ENCODE data around the gene SPAG6.
A peak's percentile ranks its signal among the peaks of the same experiment; 100 is the strongest.

Gene SPAG6

DNA sequence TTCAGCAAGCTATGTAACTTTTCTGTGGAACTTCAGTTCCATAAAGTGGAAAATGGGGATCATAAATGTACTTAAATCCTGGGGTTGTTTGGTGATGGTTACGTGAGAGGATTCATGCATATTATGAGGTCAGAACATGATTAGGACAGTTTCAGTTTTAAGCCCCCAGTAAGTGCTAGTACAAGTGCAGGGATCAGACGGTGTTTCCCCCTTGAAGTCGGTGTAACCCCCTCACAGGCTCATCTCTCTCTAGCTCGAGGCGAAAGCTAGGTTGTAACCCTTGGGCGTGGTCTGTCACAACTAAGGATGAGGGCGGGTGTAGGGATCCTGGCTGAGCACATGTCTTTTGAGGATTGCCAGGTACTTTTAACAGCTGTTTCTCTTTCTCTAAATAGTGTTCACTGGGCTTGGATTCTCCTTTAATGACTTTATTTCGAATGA is 84.7 kb downstream of the SPAG6 start:
- DNase-seq (ENCODE audit: low read depth in 1 of 2, low spot score in 1 of 2), result no peak

DNA sequence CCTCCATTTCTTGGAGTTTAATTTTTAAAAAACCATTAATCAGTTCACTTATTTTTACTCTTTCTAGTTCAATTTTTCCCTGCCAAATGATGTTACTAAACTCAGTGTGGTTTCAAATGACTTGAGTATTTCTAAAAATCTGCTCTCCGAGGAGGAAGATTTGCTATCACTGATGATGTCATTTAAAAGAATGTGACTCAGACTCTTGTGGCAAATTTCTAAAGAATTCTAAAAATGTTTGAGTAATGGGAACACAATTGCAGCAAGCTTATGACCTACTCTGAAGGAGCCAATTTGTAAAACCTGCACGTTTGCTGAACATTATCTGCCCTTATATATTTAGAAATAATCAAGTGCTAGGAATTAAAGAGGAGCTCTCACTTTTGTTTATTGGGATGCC is 88.6 kb downstream of the SPAG6 start:
- DNase-seq (ENCODE audit: low read depth in 1 of 2, low spot score in 1 of 2), result no peak

DNA sequence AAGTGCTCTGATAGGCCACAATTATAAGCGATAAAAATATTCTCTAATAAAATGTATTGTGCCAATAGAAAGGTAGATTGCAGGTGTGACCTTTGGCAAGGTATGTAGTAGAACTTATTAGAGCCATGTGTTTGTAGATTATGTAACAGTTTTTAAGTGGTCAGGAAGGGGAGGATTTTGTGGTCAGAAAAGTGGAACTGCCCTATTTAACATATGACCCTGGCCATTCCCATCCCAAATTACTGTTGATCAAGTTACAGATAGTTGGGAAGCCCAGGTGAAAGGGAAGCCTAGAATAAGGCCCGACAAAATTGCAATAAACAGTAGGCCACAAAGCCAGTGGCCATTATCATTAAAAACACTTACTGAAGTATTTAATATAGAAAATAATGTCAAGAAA is 89.2 kb downstream of the SPAG6 start:
- no peak for DNase-seq (ENCODE audit: low read depth in 1 of 2, low spot score in 1 of 2)

DNA sequence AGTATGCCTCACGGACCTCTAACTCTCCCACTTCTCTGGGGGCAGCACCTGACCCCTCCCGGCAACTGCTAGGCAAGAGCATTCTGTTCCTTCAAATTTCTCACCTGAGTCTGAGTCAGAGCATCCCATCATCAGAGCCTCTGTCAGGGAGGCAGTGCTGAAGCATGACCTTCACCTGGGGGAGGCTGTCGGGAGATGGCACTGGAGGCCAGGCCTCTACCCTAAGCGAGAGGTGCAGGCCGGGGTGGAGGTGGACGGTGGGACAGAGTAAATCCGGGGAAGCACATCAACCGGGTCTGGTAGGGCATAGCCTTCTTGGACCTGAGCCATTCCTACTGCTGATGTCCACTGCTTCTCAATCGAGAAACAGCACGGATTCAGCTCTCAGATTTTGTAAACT is 90.4 kb downstream of the SPAG6 start:
- no peak for DNase-seq (ENCODE audit: low read depth in 1 of 2, low spot score in 1 of 2)

DNA sequence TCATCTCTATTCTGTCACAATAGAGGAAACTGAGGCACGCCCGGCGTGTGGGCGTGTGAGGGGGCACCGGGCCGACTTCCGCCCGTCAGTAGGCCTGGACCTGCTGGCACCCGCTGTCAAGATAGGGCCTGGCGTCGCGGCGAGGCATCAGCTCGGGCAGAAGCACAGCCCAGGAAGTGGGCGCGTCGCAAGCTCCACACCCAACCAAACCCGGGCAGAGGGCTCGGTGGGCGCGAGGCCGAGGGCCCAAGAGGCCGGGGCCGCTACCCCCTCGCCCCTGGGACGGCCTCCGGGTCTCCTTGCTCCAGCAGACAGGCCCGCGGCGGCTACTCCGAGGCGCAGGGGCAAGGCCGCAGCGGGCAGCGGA is 91.2 kb downstream of the SPAG6 start:
- peak in 1 of 2 donors; percentile 16 for DNase-seq (ENCODE audit: low read depth in 1 of 2, low spot score in 1 of 2)

DNA sequence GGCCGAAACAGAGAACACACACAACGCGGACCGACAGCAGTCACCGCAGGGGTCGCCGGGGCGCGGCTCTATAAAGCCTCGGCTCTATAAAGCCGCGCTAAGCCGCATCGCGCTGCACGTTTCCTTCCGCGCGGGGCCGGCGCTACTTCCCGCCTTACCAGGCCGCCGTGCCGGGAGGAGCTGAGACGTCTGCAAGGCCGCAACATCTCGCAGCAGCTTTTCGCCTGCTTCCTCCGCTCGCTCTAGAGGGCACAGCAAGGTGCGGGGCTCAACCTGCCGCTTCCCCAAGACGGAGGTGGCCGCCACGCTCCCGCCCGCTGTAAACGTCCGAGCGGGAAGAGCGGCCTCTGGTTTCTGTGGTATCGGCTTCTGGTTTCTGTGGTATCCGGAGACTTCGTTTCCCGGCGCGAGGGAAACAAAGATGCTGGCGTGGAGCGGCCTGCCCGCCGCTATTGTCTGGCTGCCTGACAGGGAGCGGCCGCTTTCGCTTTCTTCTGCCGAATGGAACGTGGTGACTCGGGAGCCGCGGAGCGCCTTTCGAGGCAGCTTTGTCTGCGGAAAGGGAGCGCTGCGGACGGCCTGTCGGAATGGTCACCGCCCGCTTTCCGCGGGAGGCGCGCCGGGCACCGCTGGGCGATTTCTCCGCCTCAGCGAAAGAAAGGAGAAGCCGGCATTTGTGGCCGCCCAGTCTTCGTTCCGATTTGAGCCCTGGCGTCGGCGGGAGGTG is 91.8 kb downstream of the SPAG6 start:
- peak; percentile 79 to 81 for DNase-seq (ENCODE audit: low read depth in 1 of 2, low spot score in 1 of 2)

DNA sequence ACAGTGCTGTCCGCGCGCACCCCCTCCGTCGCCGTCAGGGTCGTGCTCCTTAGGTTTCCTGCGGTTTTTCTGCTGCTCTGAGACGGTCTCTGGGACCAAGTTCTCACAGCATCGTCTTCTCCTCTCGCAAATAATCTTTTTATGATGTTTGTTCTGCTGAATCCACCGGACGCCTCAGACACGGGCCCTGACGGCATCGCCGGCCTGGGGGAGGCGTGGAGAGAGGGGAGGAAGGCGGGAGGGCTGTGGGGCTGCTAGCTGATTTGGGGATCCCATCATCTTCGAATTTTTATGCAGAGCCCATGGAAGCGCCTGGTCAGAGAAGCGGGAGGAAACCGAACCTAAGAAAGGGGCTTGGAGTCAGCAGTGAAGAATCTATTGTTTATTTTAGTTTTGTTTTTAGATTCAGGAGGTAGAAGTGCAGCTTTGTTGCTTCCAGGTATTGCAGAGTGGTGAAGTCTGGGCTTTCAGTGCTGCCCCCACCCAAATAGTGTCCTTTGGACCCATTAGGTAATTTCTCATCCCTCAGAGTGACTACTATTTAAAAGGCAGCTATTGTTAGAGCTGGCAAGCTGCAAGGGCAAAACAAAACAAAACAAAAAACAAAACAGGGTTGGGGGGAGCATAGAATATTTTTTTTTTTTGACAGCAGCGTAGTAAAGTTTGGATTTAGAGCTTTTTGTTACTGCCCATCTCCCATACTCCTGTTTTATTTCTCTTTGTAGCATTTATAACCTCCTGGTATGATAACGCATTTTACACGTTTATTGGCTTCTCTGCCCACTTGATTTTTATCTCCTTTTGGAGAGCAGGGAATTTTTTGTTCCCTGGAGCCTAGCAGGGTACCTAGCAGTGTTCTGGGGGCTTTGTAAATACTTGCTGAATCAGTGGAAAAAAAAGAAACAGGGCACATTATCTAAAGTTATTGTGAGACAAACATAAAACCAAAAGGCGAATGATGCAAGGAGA is 92.6 kb downstream of the SPAG6 start:
- DNase-seq (ENCODE audit: low read depth in 1 of 2, low spot score in 1 of 2), result no peak

DNA sequence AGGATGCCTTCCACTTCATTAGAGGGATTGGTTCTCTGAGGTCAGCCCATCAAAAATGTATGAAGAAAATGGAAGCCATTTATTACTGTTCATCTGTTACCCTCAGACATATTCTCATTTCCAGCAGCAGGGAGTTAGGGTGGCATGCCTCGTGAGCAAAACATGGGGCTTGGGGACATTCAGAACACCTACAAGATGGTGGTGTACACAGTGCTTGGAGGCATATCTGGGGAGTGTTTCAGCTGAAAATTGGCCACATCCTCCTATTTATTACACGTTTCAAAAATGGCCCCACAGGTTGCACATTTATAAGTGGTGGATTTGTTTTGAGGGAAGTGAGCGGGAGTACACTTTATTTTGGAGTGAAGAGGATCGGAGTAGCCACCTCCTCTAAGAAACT is 93.4 kb downstream of the SPAG6 start:
- no peak for DNase-seq (ENCODE audit: low read depth in 1 of 2, low spot score in 1 of 2)

DNA sequence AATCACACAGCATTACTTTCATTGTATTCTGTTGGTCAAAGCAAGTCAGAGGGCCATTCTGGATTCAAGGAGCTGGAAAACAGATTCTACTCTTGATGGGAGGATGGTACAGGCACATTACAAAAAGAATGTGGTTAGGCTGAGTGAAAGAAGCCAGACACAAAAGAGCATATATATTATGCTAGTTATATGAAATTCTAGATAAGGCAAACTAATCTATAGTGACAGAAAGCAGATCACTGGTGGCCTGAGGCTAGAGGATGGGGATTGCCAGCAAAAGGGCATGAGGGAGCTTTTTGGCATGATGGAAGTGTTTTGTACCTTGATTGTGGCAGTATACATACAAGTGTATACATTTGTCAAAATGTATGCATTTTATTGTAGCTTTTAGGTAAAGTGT is 96.8 kb downstream of the SPAG6 start:
- DNase-seq (ENCODE audit: low read depth in 1 of 2, low spot score in 1 of 2), result no peak

DNA sequence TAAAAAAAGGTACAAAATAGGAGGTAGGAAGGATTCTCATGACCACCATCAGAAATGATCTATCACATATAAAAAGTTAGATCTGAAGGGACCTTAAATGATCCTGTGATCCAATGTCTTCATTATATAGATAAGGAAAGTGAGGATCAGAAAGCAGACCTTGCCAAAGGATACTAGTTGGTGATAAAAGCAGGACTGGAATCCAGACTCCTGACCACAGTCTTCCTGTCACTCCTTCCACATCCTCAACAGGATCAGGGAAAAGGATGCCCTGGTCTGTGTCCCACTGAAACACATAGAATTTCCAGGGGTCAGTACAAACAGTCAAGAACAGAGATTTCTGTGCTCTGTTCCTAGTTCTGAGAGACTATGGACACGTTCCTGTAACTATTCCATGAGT is 97.2 kb downstream of the SPAG6 start:
- no peak for DNase-seq (ENCODE audit: low read depth in 1 of 2, low spot score in 1 of 2)

DNA sequence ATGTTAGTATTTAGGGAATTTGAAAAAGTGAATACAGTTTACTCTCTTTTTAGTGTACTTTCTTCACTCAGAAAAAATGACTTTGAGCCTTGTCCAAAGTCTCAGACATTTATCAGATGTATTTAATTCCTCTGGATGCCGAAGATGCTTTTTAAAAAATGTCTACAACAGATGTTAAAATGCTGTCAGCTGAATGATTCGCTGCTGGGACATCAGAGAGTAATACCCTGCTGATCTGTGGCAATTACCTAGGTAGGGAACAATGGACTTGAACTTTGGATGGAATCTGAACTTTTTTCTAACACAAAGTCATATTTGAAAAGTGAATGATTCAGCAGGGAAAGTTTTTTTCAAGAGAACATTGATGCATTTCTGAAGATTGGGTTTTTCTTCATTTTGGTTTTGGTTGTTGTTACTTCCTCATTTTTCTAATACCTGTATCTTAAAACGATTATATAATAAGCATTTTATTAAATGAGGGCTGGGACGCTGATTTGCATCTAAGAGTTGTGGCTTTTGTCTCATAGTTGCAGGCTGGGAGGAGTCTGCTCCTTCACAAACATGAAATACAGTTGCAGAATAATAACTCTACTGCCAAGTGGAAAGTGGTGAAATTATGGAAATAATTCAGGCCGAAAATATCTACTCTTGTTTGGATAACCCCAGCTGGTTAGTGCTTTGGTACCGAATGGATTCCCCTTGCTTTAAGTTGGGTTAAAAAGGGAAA is 98.0 kb downstream of the SPAG6 start:
- DNase-seq (ENCODE audit: low read depth in 1 of 2, low spot score in 1 of 2), result no peak

DNA sequence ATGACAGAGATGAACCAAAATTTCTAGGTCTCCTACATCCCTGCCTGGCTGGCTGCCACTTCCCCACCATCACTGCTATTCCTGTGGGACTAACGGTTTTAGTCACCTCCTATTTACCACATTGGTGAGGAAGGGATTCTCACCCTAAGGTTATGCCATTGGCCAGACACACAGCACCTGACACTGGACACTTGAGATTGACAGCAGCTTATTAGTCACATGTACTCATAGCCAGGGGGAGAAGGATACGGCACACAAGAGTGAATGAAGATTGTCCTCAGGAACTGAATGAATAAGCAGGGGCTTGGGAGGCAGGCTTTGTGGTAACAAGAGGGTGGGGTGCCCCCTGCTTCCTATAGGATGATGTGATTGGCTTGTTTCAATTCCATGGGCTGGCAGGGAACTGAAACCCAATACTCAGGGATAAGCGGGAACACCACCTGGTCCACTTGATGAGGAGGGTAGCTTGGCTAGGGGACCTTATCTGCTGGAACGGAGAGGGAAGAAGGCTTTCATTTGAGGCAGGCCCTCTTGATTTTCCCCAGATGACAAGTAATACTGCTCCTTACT is 99.0 kb downstream of the SPAG6 start:
- no peak for DNase-seq (ENCODE audit: low read depth in 1 of 2, low spot score in 1 of 2)

DNA sequence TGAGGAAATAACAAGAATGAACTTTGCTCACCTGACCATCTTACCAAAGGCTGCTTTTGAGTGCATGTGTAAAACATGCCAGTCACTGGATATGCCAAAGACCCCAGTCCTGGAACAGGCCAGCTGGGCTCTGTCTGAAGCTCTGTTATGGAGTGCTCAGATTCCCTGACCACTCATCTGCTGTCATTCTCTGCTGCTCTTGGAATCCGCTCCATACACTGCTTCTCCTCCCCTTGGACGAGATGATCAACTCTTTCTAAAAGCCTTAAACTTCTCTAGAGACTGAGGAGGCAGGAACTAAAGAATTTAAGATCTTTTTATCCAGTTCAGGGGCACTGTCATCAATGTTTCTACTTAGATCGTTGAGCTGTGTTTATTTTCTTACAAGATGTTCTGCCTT is 100.2 kb downstream of the SPAG6 start:
- DNase-seq (ENCODE audit: low read depth in 1 of 2, low spot score in 1 of 2), result no peak

DNA sequence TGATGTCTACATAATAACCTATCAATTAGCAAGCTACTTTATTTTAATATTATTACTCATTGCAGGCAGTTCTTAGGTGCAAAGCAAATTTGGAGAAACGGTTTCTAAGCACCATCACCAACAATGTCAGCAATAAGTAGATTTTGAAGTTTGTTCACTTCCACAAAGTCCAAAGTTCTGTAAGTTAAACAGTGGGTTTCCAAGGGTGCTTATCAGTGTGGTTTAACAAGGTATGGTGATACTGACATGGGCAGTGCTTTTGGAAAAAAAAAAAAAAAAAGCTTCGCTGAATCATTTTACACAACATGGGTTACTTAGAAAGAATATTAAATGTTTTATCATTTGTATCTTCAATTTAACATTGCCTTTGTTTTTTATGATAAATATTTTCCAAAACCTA is 101.8 kb downstream of the SPAG6 start:
- no peak for DNase-seq (ENCODE audit: low read depth in 1 of 2, low spot score in 1 of 2)

DNA sequence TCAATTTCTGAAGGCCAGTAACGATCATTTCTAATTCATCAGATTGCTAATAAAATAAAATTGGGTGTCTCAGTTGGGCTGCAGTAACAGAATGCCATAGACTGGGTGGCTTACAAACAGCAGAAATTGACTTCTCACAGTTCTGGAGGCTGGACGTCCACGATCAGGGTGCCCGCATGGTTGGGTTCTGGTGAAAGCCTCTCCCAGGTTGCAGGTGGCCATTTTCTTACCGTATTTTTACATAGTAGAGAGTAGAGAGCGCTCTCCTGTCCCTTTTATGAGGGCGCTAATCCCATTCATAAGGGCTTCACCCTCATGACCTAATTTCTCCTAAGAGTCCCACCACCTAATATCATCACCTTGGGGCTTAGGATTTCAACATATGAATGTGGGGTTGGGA is 106.0 kb downstream of the SPAG6 start:
- DNase-seq (ENCODE audit: low read depth in 1 of 2, low spot score in 1 of 2), result no peak

DNA sequence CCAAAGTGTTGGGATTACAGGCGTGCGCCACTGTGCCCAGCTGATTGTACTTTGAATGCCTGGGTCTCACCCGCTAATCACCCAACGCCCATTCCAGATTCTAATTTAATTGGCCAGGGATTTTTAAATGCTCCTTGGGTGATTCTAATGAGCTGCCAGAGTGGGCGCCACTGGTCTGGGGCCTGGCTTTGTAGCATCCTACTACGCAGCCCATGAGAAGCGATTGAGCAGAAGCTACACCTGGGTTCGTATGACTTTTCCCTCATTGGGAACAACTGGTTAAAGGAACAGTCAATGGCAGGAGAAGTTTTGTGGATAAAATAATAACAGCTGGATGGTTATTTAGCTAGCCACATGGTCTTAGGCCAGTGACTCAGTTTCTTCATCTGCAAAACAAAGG is 108.0 kb downstream of the SPAG6 start:
- no peak for DNase-seq (ENCODE audit: low read depth in 1 of 2, low spot score in 1 of 2)

DNA sequence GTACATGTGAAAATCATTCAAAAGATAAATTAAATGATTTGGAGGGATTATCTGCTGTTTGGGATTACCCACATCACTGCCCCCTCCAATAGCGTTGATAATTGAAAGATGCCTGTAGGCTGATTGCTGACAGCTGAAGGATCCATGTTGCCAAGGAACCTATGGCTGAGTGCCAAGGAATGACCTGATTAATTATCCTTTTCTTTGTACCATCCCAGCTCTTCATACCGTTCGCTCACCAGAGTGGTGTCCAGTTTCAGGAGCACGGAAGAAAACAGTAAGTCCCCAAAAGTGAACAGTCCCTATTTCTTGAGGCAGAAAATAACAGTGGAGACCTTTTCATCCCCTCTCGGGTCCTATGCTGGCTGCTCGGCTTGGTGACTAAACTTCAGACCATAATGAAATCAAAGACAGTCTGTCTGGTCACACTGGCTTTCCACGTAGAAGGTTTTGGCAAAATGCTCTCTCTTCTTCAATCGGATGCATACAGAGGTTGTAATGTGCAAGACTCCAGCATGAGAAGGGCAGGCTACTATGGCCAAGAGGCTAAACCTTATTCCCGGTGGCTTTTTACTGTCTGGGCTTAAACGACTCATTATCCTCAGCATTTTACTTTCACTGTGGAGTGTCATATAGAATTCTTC is 108.8 kb downstream of the SPAG6 start:
- DNase-seq (ENCODE audit: low read depth in 1 of 2, low spot score in 1 of 2), result no peak

DNA sequence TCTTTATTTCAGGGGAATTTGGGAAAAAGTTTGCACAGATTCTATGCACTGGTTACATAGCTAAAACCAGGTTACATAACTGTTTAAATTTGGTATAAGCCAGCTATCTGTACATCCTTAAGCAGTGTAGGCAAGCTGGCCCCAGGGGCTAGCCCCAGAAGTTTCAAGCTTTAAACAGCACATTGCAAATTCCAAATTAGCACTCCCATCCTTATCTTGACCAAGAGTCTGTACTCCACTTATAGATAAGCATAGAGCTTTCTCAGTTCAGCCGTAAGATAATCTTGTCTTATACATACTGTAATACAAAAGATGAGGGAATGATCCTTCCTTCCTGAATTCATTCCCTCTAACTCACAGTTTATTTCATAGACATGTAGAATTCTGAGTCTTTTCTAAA is 109.3 kb downstream of the SPAG6 start:
- DNase-seq (ENCODE audit: low read depth in 1 of 2, low spot score in 1 of 2), result no peak

DNA sequence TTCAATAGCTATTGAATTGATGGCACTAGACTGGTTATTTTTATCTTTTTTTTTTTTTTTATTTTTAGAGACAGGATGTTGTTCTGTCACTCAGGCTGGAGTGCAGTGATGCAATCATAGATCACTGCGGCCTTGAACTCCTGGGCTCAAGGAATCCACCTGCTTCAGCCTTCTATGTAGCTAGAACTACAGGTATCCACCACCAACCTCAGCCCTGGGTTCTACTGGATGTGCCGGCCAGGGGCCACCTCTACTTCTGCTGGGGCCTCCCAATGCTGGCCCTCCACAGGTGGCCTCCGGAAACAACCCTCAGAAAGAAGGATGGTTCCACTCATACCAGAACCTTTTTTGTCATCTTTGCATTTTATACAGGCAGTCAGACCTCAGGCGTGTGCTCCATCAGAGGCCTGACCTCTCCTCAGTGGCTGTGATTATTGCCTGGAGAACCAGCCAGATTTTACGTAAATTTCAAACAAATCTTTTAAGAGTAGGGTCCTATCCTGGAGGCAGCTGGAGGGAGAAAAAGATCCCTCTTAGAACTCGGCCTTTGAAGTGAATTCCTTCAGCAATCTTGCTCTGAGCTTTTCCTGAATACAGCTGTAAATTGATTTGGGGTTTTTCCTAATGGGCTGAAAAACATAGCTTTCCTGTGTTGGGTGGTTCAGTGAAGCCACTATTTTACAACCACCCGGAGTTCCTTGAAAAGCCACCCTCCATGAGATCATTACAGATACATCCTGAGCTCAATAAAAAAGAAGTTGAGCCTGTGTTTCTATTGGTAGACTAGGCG is 110.0 kb downstream of the SPAG6 start:
- no peak for DNase-seq (ENCODE audit: low read depth in 1 of 2, low spot score in 1 of 2)

DNA sequence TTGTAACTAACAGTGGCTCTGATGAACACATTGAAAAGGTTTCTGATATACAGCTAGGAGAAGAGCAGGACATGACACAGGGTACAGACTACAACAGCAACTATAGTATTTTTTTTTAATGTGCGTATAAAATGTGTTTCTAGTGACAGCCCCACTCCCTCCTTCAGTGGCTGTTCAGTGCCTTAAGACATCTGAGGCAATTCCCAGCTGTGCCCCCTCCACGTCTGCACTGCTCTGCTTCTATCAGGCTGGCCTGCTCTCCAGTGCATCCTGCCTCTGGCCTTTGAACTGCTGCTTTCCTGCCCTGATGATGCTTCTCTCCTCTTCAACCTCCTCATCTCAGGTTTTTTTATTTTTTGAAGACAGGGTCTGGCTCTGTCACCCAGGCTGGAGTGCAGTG is 111.2 kb downstream of the SPAG6 start:
- DNase-seq (ENCODE audit: low read depth in 1 of 2, low spot score in 1 of 2), result no peak

Measured in stimulated activated CD4-positive, alpha-beta T cell treated with anti-CD3 and anti-CD28 coated beads, Interleukin-15, amount 100 ng/mL, for 1 hour (primary cell).